ENCODE measurements around the gene INSR. TPM values are rescaled to one million over a fixed set of nuclear protein-coding genes. Genes with fewer than 3 reads are reported as not detected.

The INSR gene
- total and polyA plus RNA-seq, 9 donors = 7.9 to 17.9 (median 13.6) TPM

- H3K9me3 ChIP-seq (replicated peaks; ENCODE audit: control insufficient read depth, low read depth, low read length) = no peaks in the 10 kb centered on the region
- WGBS (ENCODE audit: insufficient coverage) = 84% methylated on average over 10 of the region's 10 CpGs
- DNase-seq = no peak
- H3K4me1 ChIP-seq (ENCODE audit: control insufficient read depth, insufficient read depth, low read length) = no peaks in the 10 kb centered on the region
- no peak overlapping the region for H3K4me3 ChIP-seq (ENCODE audit: low read length)
- no peaks in the 10 kb centered on the region for H3K27me3 ChIP-seq (ENCODE audit: control insufficient read depth, insufficient read depth, low read length)
- H3K27ac ChIP-seq (ENCODE audit: low read length) = no peak overlapping the region
- H3K36me3 ChIP-seq (ENCODE audit: control insufficient read depth, insufficient read depth, low read length) = no peaks in the 10 kb centered on the region
Observed at GRCh38 chr19:7106711-7107657, 187.2 kb downstream of the INSR start.

DNA sequence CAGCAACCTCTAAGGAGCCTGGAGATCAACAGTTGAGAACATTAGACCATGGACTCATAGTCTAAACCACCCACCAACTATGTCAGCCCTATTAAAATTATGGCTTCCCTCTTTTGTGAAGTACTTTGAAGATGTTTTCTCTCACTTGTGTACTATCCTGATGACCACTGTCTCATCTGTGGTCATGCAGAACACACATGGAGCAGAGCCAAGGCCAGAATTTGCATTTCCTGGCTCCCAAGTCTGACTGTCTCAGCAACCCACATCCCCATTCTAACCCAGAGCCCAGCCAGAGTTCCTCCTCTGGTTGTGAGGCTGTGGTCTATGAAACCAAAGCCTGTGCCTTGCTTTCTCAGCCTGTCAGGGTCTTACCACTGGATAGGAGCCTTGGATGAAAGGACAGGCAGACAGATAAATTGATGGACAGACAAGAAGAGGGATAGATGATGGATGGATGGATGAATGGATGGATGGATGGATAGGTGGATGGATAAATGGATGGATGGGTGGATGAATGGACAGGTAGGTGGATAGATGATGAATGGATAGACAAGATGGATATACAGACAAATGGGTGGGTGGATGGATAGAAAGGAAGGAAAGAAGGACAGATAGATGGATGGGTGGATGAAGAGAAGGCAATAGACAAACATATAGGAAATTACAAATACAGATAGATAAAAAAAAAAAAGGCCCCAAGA, 189.3 kb downstream of the INSR start:
- DNase-seq = peak; percentile 31
- Histone ChIP-seq H3K4me3 (ENCODE audit: low read length) (no peak overlapping the region), H3K27ac (ENCODE audit: low read length) (no peak overlapping the region), H3K9me3 (replicated peaks; ENCODE audit: control insufficient read depth, low read depth, low read length) (no peaks in the 10 kb centered on the region), H3K4me1 (ENCODE audit: control insufficient read depth, insufficient read depth, low read length) (peaks cover under 1% of the 10 kb centered on the region), H3K27me3 (ENCODE audit: control insufficient read depth, insufficient read depth, low read length) (peaks cover 2% of the 10 kb centered on the region), H3K36me3 (ENCODE audit: control insufficient read depth, insufficient read depth, low read length) (no peaks in the 10 kb centered on the region)

GRCh38 chr19:7101498-7102253, 192.5 kb downstream of the INSR start:
- no peak for DNase-seq
- Histone ChIP-seq H3K27ac (ENCODE audit: low read length) (no peak overlapping the region), H3K4me3 (ENCODE audit: low read length) (no peak overlapping the region), H3K36me3 (ENCODE audit: control insufficient read depth, insufficient read depth, low read length) (no peaks in the 10 kb centered on the region), H3K9me3 (replicated peaks; ENCODE audit: control insufficient read depth, low read depth, low read length) (peaks cover 5% of the 10 kb centered on the region), H3K27me3 (ENCODE audit: control insufficient read depth, insufficient read depth, low read length) (peaks cover 2% of the 10 kb centered on the region), H3K4me1 (ENCODE audit: control insufficient read depth, insufficient read depth, low read length) (peaks cover 6% of the 10 kb centered on the region)
- 91% methylated on average over 7 of the region's 19 CpGs for WGBS (ENCODE audit: insufficient coverage)

DNA sequence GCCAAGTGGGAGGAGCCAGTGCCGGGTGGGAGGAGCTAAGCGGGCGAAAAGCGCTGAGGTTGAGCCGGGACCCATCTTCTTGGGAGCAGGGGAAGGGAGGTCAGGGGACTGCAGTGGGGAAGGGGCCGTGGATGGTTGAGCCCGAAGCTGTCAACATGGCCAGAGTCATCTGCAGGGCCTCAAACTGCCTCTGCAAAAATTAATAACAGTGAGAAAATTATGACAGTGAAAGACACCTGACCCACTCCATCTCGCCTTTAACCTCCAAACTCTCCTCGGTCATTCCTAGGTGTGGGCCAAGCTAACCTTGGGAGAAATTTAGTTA, 194.7 kb downstream of the INSR start:
- 0% methylated on average over 6 of the region's 9 CpGs for WGBS (ENCODE audit: insufficient coverage)

GRCh38 chr19:7098701-7099596, 195.3 kb downstream of the INSR start:
- H3K27me3 ChIP-seq (ENCODE audit: control insufficient read depth, insufficient read depth, low read length) = peaks cover 2% of the 10 kb centered on the region
- H3K9me3 ChIP-seq (replicated peaks; ENCODE audit: control insufficient read depth, low read depth, low read length) = peaks cover 12% of the 10 kb centered on the region
- WGBS (ENCODE audit: insufficient coverage) = 1% methylated on average over 78 of the region's 78 CpGs
- peak overlapping the region; percentile 60 for H3K4me3 ChIP-seq (ENCODE audit: low read length)
- peak; percentile 98 for DNase-seq
- H3K4me1 ChIP-seq (ENCODE audit: control insufficient read depth, insufficient read depth, low read length) = peaks cover 6% of the 10 kb centered on the region
- H3K36me3 ChIP-seq (ENCODE audit: control insufficient read depth, insufficient read depth, low read length) = no peaks in the 10 kb centered on the region
- H3K27ac ChIP-seq (ENCODE audit: low read length) = peak overlapping the region; percentile 96

More for the DNA sequence above, 194.7 kb downstream of the INSR start:
- peaks cover 6% of the 10 kb centered on the region for H3K4me1 ChIP-seq (ENCODE audit: control insufficient read depth, insufficient read depth, low read length)
- no peaks in the 10 kb centered on the region for H3K36me3 ChIP-seq (ENCODE audit: control insufficient read depth, insufficient read depth, low read length)
- peak overlapping the region; percentile 60 for H3K4me3 ChIP-seq (ENCODE audit: low read length)
- H3K27ac ChIP-seq (ENCODE audit: low read length) = peak overlapping the region; percentile 96
- DNase-seq = no peak
- H3K9me3 ChIP-seq (replicated peaks; ENCODE audit: control insufficient read depth, low read depth, low read length) = peaks cover 12% of the 10 kb centered on the region
- peaks cover 2% of the 10 kb centered on the region for H3K27me3 ChIP-seq (ENCODE audit: control insufficient read depth, insufficient read depth, low read length)

- Histone ChIP-seq H3K27me3 (ENCODE audit: control insufficient read depth, insufficient read depth, low read length) (peaks cover 2% of the 10 kb centered on the region), H3K9me3 (replicated peaks; ENCODE audit: control insufficient read depth, low read depth, low read length) (peaks cover 14% of the 10 kb centered on the region), H3K4me1 (ENCODE audit: control insufficient read depth, insufficient read depth, low read length) (peaks cover 6% of the 10 kb centered on the region), H3K36me3 (ENCODE audit: control insufficient read depth, insufficient read depth, low read length) (no peaks in the 10 kb centered on the region), H3K4me3 (ENCODE audit: low read length) (peak overlapping the region; percentile 60), H3K27ac (ENCODE audit: low read length) (peak overlapping the region; percentile 96)
- no peak for DNase-seq
- WGBS (ENCODE audit: insufficient coverage) = 100% methylated on average over 1 of the region's 3 CpGs
Observed at GRCh38 chr19:7098096-7098495, 196.1 kb downstream of the INSR start.

- Histone ChIP-seq H3K27me3 (ENCODE audit: control insufficient read depth, insufficient read depth, low read length) (no peaks in the 10 kb centered on the region), H3K36me3 (ENCODE audit: control insufficient read depth, insufficient read depth, low read length) (peaks cover 20% of the 10 kb centered on the region), H3K4me3 (ENCODE audit: low read length) (no peak overlapping the region), H3K27ac (ENCODE audit: low read length) (no peak overlapping the region), H3K9me3 (replicated peaks; ENCODE audit: control insufficient read depth, low read depth, low read length) (peaks cover 52% of the 10 kb centered on the region), H3K4me1 (ENCODE audit: control insufficient read depth, insufficient read depth, low read length) (no peaks in the 10 kb centered on the region)
- 89% methylated on average over 5 of the region's 6 CpGs for WGBS (ENCODE audit: insufficient coverage)
- DNase-seq = no peak
Observed at GRCh38 chr19:7088999-7089398, 205.2 kb downstream of the INSR start.

DNA sequence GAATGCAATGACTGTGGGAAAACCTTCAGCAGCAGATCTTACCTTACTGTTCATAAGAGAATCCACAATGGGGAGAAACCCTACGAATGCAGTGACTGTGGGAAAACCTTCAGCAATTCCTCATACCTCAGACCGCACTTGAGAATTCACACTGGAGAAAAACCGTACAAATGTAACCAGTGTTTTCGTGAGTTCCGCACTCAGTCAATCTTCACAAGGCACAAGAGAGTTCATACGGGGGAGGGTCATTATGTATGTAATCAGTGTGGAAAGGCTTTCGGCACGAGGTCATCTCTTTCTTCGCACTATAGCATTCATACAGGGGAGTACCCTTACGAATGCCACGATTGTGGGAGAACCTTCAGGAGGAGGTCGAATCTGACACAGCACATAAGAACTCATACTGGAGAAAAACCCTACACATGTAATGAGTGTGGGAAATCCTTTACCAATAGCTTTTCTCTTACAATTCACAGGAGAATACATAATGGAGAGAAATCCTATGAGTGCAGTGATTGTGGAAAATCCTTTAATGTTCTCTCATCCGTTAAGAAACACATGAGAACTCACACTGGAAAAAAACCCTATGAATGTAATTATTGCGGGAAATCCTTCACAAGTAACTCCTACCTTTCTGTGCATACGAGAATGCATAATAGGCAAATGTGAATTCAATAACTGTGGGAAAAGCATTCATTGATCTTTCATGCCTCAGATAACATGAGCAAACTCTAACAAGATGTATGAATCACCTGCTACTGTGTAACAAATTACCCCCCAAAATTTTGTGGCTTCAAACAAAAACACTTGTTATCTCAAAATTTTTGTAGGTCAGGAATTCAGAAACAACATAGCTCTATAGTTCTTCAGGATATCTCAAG, 210.9 kb downstream of the INSR start:
- Histone ChIP-seq H3K27me3 (ENCODE audit: control insufficient read depth, insufficient read depth, low read length) (no peaks in the 10 kb centered on the region), H3K4me3 (ENCODE audit: low read length) (no peak overlapping the region), H3K4me1 (ENCODE audit: control insufficient read depth, insufficient read depth, low read length) (no peaks in the 10 kb centered on the region), H3K9me3 (replicated peaks; ENCODE audit: control insufficient read depth, low read depth, low read length) (peaks cover 77% of the 10 kb centered on the region), H3K36me3 (ENCODE audit: control insufficient read depth, insufficient read depth, low read length) (peaks cover 56% of the 10 kb centered on the region), H3K27ac (ENCODE audit: low read length) (no peak overlapping the region)
- peak; percentile 11 for DNase-seq
- WGBS (ENCODE audit: insufficient coverage) = 100% methylated on average over 2 of the region's 15 CpGs

DNA sequence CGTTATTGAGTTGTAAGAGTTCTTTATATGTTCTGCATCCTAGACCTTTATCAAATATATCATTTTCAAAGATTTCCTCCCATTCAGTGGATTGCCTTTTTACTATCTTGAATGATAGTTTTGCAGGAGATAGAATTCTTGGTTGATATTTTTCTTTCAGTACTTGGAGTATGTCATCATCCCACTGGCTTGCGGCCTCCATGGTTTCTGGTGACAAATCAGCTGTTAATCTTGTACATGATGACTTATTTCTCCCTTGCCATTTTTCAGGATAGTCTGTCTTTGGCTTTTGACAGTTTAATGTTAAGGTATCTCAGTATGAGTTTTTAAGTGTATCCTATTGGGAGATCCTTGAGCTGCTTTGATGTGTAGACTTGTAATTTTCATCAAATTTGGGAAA, 216.2 kb downstream of the INSR start:
- Histone ChIP-seq H3K27ac (ENCODE audit: low read length) (no peak overlapping the region), H3K9me3 (replicated peaks; ENCODE audit: control insufficient read depth, low read depth, low read length) (peaks cover 59% of the 10 kb centered on the region), H3K4me1 (ENCODE audit: control insufficient read depth, insufficient read depth, low read length) (no peaks in the 10 kb centered on the region), H3K27me3 (ENCODE audit: control insufficient read depth, insufficient read depth, low read length) (no peaks in the 10 kb centered on the region), H3K36me3 (ENCODE audit: control insufficient read depth, insufficient read depth, low read length) (peaks cover 83% of the 10 kb centered on the region), H3K4me3 (ENCODE audit: low read length) (no peak overlapping the region)
- no peak for DNase-seq
- WGBS (ENCODE audit: insufficient coverage) = no CpG with 5 or more reads among the region's 2 CpGs
